Measurements from ENCODE around the gene DXO. TPM values are rescaled to one million over a fixed set of nuclear protein-coding genes. Genes with fewer than 3 reads are reported as not detected.

Gene DXO
- total and polyA plus RNA-seq, 2 of the 13 experiments (the other 11 are each of a cell fraction or from before 2014, with no cell fraction given) = 18.6 to 26.2 TPM

DNA sequence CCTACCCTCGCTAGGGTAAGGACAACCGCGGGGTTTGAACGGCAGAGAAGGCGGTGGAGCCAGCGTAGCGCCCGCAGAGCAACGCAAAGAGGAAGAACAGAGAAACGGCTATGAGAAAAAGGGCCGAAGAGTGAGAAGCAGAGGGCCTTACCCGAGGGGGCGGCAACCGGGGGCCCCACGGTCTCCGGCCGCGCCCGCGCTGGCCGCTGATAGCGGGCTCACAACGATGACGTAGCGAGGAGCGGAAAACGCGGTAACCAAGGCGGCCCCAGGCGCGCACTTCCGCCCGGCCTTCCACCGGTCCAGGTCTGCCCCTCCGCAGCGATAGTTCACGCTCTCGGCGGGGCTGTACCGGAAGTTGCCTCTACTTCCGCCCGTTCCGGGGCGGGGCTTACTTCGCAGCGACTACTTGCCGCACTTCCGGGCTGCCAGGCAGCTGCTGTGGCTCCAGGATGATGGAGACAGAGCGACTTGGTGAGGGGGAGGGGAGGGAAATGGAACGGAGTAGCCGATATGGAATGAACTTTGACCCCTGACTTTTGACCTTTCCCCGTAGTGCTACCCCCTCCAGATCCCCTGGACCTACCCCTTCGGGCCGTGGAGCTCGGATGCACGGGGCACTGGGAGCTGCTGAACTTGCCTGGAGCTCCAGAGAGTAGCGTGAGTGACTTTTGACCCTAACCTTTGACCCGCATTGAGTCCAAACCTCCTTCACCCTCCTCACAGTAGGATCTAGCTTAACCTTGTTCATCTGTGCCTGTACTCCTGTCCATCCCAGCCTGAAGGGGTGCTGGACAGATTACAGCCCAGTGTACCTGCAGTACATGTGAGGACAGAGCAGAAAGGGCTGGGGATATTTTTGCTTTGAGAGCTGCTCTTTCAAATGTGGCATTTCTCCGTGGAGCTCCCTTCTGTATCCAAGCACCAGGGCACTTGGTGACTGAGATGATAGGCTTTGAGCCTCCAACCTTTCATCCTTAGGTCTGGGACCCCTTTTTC, 12.9 kb downstream of the DXO start, which contains the start of the genes NELFE and SKIC2 (continued):
- TF ChIP-seq RAD51 (IDR thresholded peaks at IDR 0.05; ENCODE audit: borderline replicate concordance) (no peak), ZNF567 (CRISPR knock-in tag; IDR thresholded peaks at IDR 0.05; ENCODE audit: borderline replicate concordance) (peak; percentile 23; the same call in 1 of the 2 replicates), EHMT2 (IDR thresholded peaks at IDR 0.05; ENCODE audit: borderline replicate concordance, low read depth, low read length) (no peak), RXRA (CRISPR knock-in tag; IDR thresholded peaks at IDR 0.05) (peak; percentile 75; the same call in 1 of the 2 replicates), KLF9 (CRISPR knock-in tag; IDR thresholded peaks at IDR 0.05; ENCODE audit: low read depth) (no peak; the same call in none of the 2 replicates), SSRP1 (CRISPR knock-in tag; IDR thresholded peaks at IDR 0.05) (no peak), PHF8 (CRISPR knock-in tag; IDR thresholded peaks at IDR 0.05) (peak; percentile 85), CAMTA2 (CRISPR knock-in tag; IDR thresholded peaks at IDR 0.05; ENCODE audit: borderline replicate concordance) (no peak), FOXM1 (CRISPR knock-in tag; IDR thresholded peaks at IDR 0.05) (no peak), TSC22D2 (CRISPR knock-in tag; IDR thresholded peaks at IDR 0.05; ENCODE audit: borderline replicate concordance) (no peak), ZNF775 (CRISPR knock-in tag; IDR thresholded peaks at IDR 0.05; ENCODE audit: borderline replicate concordance) (no peak), KLF11 (CRISPR knock-in tag; IDR thresholded peaks at IDR 0.05) (no peak), ZNF883 (CRISPR knock-in tag; IDR thresholded peaks at IDR 0.05; ENCODE audit: not compliant biosample characterization) (peak; percentile 54), NKX3-1 (CRISPR knock-in tag; IDR thresholded peaks at IDR 0.05) (peak; percentile 86), ETV5 (CRISPR knock-in tag; IDR thresholded peaks at IDR 0.05; ENCODE audit: borderline replicate concordance) (peak; percentile 96), NFE2 (CRISPR knock-in tag; IDR thresholded peaks at IDR 0.05) (no peak), SATB2 (CRISPR knock-in tag; IDR thresholded peaks at IDR 0.05) (0 out of 2 replicates have a peak, but pooled peaks have one; percentile 74)
- TF ChIP-seq, protein P1, sequence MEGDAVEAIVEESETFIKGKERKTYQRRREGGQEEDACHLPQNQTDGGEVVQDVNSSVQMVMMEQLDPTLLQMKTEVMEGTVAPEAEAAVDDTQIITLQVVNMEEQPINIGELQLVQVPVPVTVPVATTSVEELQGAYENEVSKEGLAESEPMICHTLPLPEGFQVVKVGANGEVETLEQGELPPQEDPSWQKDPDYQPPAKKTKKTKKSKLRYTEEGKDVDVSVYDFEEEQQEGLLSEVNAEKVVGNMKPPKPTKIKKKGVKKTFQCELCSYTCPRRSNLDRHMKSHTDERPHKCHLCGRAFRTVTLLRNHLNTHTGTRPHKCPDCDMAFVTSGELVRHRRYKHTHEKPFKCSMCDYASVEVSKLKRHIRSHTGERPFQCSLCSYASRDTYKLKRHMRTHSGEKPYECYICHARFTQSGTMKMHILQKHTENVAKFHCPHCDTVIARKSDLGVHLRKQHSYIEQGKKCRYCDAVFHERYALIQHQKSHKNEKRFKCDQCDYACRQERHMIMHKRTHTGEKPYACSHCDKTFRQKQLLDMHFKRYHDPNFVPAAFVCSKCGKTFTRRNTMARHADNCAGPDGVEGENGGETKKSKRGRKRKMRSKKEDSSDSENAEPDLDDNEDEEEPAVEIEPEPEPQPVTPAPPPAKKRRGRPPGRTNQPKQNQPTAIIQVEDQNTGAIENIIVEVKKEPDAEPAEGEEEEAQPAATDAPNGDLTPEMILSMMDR (CRISPR knock-in tag; IDR thresholded peaks at IDR 0.05) = no peak
- TF ChIP-seq, protein P2, sequence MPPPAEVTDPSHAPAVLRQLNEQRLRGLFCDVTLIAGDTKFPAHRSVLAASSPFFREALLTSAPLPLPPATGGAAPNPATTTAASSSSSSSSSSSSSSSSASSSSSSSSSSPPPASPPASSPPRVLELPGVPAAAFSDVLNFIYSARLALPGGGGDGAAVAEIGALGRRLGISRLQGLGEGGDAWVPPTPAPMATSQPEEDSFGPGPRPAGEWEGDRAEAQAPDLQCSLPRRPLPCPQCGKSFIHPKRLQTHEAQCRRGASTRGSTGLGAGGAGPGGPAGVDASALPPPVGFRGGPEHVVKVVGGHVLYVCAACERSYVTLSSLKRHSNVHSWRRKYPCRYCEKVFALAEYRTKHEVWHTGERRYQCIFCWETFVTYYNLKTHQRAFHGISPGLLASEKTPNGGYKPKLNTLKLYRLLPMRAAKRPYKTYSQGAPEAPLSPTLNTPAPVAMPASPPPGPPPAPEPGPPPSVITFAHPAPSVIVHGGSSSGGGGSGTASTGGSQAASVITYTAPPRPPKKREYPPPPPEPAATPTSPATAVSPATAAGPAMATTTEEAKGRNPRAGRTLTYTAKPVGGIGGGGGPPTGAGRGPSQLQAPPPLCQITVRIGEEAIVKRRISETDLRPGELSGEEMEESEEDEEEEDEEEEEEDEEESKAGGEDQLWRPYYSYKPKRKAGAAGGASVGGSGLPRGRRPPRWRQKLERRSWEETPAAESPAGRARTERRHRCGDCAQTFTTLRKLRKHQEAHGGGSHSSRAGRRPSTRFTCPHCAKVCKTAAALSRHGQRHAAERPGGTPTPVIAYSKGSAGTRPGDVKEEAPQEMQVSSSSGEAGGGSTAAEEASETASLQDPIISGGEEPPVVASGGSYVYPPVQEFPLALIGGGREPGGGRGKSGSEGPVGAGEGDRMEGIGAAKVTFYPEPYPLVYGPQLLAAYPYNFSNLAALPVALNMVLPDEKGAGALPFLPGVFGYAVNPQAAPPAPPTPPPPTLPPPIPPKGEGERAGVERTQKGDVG (CRISPR knock-in tag; IDR thresholded peaks at IDR 0.05; ENCODE audit: borderline replicate concordance) = no peak; the same call in 1 of the 2 replicates
- TF ChIP-seq, protein P3, sequence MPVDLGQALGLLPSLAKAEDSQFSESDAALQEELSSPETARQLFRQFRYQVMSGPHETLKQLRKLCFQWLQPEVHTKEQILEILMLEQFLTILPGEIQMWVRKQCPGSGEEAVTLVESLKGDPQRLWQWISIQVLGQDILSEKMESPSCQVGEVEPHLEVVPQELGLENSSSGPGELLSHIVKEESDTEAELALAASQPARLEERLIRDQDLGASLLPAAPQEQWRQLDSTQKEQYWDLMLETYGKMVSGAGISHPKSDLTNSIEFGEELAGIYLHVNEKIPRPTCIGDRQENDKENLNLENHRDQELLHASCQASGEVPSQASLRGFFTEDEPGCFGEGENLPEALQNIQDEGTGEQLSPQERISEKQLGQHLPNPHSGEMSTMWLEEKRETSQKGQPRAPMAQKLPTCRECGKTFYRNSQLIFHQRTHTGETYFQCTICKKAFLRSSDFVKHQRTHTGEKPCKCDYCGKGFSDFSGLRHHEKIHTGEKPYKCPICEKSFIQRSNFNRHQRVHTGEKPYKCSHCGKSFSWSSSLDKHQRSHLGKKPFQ (CRISPR knock-in tag; IDR thresholded peaks at IDR 0.05; ENCODE audit: insufficient replicate concordance) = peak; percentile 26
- TF ChIP-seq, protein P4, sequence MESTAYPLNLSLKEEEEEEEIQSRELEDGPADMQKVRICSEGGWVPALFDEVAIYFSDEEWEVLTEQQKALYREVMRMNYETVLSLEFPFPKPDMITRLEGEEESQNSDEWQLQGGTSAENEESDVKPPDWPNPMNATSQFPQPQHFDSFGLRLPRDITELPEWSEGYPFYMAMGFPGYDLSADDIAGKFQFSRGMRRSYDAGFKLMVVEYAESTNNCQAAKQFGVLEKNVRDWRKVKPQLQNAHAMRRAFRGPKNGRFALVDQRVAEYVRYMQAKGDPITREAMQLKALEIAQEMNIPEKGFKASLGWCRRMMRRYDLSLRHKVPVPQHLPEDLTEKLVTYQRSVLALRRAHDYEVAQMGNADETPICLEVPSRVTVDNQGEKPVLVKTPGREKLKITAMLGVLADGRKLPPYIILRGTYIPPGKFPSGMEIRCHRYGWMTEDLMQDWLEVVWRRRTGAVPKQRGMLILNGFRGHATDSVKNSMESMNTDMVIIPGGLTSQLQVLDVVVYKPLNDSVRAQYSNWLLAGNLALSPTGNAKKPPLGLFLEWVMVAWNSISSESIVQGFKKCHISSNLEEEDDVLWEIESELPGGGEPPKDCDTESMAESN (CRISPR knock-in tag; conservative IDR thresholded peaks at IDR 0.05) = no peak

Data from HepG2 (cell line).